GM19023 (cell line): ENCODE measurements around the gene EEF1AKMT4.
"Not testable (repeated sequence)": the region's sequence is repeated elsewhere in the genome, so short reads cannot be mapped to it uniquely, and the experiment has no call there.

Experiments used
- ATAC-seq: cut with Tn5 transposase; IDR thresholded peaks from one replicate; pipeline ENCODE4 v1.9.1; 2021; ENCODE audit warnings: mild to moderate bottlenecking, moderate library complexity; ENCODE audit not compliant: unreplicated experiment

Gene EEF1AKMT4

GRCh38 chr3:184259878-184260723 is 10.6 kb downstream of the EEF1AKMT4 start:
- no peak for ATAC-seq

- no peak for ATAC-seq
Measured at GRCh38 chr3:184260724-184261269, 11.3 kb downstream of the EEF1AKMT4 start.

GRCh38 chr3:184261270-184261853 is 11.9 kb downstream of the EEF1AKMT4 start, which contains the start of gene CAMK2N2:
CAMK2N2 (minus strand) TSS chr3:184261553; CDS start chr3:184261285, 268 bp downstream.
- no peak for ATAC-seq

- ATAC-seq = no peak
Measured at GRCh38 chr3:184261854-184262763, 12.6 kb downstream of the EEF1AKMT4 start.

- ATAC-seq = no peak
Measured at GRCh38 chr3:184262764-184263179, 13.3 kb downstream of the EEF1AKMT4 start.

- ATAC-seq = not testable (repeated sequence)
Measured at GRCh38 chr3:184267249-184267648, 17.8 kb downstream of the EEF1AKMT4 start.

GRCh38 chr3:184272269-184272668 is 22.8 kb downstream of the EEF1AKMT4 start:
- ATAC-seq = no peak

- ATAC-seq = no peak
Measured at GRCh38 chr3:184275381-184275701, 25.9 kb downstream of the EEF1AKMT4 start.

GRCh38 chr3:184275961-184276910 is 26.8 kb downstream of the EEF1AKMT4 start, which contains the start of gene ECE2:
ECE2 (plus strand) TSS chr3:184276022; CDS start chr3:184276154, 132 bp downstream.
- ATAC-seq = no peak

- ATAC-seq = no peak
Measured at GRCh38 chr3:184277366-184277765, 27.9 kb downstream of the EEF1AKMT4 start.

- no peak for ATAC-seq
Measured at GRCh38 chr3:184282941-184283340, 33.5 kb downstream of the EEF1AKMT4 start.

GRCh38 chr3:184283681-184284080 is 34.2 kb downstream of the EEF1AKMT4 start:
- ATAC-seq = no peak

GRCh38 chr3:184284696-184285095 is 35.2 kb downstream of the EEF1AKMT4 start:
- no peak for ATAC-seq

- peak; percentile 52 for ATAC-seq
Measured at GRCh38 chr3:184289426-184289938, 40.0 kb downstream of the EEF1AKMT4 start.

- no peak for ATAC-seq
Measured at GRCh38 chr3:184290331-184290730, 40.9 kb downstream of the EEF1AKMT4 start.

GRCh38 chr3:184291044-184291737 is 41.7 kb downstream of the EEF1AKMT4 start:
- no peak for ATAC-seq

- no peak for ATAC-seq
Measured at GRCh38 chr3:184291738-184292445, 42.4 kb downstream of the EEF1AKMT4 start.

- ATAC-seq = no peak
Measured at GRCh38 chr3:184295771-184296170, 46.3 kb downstream of the EEF1AKMT4 start.
